Measurements from ENCODE around the gene ZNF784.

Gene ZNF784

DNA sequence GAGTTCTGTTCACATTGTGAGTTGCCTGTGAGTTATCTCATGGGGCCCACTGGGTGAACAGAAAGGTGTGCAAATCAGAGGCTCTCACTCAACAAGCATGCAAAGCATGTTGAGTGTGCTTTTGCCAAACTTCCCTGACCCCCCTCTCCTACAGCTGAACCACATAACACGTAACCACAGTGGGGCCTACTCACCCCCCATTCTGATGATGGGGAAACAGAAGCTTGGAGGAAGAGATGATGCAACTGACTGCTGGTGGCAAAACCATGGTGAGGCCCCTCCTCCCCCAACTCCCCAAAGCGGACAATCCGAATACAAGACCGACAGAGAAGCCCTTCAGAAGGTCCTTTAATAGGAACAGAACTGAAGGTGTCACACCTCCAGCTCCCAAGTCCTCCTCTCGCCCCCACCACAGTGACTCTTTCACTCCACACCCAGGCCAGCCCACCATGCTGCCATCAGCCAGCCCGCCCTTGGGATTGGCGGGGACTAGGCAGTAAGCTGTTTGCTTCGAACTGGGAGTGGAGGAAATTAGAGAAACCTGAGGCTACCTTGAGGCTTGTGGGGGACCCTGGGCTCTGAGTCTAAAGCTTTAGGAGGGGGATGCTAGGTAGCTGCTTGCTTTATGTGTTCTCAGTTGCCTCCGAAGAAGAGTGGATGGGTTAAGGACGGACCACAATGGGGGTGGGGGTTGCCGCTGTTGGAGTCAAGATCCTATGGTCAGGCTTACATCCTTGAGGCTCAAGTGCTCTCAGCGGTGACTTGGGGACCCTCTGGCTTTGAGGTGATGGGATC, 3.8 kb downstream of the ZNF784 start:
- DNase-seq (ENCODE audit: low read depth), result no peak

DNA sequence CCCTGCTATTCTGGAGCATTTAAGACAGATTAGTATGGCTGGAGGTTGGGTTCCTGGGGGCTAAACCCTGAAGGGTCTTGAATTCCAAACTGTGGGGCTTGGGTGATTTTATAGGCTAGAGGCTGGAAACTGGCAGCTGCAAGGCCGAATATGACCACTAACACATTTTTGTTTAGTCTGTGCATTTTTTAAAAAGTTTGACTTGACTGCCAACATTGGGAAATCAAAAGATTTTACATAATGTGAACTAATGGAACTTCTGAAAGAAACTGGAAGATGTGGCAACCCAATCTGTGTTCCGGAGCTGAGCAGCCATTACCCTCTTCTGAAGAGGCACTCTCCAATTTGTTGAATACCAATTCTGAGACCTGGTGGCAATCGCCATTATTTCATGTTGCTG, 5.1 kb downstream of the ZNF784 start:
- DNase-seq (ENCODE audit: low read depth), result no peak

DNA sequence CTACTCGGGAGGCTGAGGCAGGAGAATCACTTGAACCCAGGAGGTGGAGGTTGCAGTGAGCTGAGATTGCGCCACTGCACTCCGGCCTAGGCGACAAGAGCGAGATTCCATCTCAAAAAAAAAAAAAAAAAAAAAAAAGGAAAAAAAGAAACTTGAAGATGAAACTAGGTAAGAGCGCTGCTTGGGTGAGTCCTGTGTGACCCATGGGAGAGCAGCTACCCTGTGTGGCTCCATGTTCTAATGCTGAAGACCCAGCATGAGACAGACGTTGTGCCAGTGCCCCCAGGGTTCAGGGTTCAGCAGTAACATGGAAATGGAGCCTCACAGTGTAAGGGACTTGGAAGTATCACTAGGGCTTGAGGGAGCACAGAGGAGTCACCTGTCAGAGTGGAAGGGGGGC, 5.9 kb downstream of the ZNF784 start:
- no peak for DNase-seq (ENCODE audit: low read depth)

DNA sequence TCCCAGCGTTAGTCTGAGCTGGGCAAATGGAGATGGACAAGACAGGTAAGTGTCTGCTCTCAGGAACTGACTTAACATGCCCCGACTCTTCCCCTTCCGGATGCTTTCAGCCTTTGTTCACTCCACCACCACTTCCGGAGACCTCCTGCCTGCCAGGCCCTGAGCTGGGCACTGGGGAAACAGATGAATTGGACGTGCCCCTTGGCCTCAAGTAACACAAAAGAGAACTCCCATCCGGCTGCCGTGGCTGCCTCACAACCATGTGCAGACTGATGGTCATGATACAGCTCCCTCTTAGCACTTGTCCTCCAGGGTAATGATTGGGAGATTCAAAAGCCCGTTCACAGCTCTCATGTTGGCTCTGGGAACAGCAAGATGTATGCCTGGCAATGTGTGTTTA, 6.9 kb downstream of the ZNF784 start:
- DNase-seq (ENCODE audit: low read depth), result no peak

DNA sequence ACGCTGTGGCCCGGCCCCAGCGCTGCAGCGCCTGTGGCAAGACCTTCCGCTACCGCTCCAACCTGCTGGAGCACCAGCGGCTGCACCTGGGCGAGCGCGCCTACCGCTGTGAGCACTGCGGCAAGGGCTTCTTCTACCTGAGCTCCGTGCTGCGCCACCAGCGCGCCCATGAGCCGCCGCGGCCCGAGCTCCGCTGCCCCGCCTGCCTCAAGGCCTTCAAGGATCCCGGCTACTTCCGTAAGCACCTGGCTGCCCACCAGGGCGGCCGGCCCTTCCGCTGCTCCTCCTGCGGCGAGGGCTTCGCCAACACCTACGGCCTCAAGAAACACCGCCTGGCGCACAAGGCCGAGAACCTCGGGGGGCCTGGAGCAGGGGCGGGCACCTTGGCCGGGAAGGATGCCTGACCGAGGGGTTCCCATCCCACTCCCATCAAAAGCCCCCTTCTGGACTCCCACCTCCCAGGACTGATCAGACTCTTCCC, 7.9 kb downstream of the ZNF784 start:
- no peak for DNase-seq (ENCODE audit: low read depth)

DNA sequence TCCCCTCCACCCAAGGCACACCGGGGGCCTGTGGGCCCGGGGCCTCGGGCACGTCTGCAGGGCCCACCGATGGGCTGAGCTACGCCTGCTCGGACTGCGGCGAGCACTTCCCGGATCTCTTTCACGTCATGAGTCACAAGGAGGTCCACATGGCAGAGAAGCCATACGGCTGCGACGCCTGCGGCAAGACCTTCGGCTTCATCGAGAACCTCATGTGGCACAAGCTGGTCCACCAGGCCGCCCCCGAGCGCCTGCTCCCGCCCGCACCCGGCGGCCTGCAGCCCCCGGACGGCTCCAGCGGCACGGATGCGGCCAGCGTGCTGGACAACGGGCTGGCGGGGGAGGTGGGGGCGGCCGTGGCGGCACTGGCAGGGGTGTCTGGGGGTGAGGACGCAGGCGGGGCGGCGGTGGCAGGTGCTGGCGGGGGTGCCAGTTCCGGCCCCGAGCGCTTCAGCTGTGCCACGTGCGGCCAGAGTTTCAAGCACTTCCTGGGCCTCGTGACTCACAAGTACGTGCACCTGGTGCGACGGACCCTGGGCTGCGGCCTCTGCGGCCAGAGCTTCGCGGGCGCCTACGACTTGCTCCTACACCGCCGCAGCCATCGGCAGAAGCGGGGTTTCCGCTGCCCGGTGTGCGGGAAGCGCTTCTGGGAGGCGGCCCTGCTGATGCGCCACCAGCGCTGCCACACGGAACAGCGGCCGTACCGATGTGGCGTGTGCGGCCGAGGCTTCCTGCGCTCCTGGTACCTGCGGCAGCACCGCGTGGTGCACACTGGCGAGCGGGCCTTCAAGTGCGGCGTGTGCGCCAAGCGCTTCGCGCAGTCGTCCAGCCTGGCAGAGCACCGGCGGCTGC, 8.6 kb downstream of the ZNF784 start:
- no peak for DNase-seq (ENCODE audit: low read depth)

DNA sequence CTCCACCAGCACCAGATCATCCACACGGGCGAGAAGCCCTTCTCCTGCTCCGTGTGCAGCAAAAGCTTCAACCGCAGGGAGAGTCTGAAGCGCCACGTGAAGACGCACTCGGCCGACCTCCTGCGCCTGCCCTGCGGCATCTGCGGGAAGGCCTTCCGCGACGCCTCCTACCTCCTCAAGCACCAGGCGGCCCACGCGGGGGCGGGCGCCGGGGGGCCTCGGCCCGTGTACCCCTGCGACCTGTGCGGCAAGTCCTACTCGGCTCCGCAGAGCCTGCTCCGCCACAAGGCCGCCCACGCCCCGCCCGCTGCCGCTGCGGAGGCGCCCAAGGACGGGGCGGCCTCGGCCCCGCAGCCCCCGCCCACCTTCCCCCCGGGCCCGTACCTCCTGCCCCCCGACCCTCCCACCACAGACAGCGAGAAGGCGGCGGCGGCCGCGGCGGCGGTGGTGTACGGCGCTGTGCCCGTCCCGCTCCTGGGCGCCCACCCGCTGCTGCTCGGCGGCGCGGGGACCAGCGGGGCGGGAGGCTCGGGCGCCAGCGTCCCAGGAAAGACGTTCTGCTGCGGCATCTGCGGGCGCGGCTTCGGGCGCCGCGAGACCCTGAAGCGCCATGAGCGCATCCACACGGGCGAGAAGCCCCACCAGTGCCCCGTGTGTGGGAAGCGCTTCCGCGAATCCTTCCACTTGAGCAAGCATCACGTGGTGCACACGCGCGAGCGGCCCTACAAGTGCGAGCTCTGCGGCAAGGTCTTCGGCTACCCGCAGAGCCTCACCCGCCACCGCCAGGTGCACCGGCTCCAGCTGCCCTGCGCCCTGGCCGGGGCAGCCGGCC, 9.4 kb downstream of the ZNF784 start:
- DNase-seq (ENCODE audit: low read depth), result no peak

DNA sequence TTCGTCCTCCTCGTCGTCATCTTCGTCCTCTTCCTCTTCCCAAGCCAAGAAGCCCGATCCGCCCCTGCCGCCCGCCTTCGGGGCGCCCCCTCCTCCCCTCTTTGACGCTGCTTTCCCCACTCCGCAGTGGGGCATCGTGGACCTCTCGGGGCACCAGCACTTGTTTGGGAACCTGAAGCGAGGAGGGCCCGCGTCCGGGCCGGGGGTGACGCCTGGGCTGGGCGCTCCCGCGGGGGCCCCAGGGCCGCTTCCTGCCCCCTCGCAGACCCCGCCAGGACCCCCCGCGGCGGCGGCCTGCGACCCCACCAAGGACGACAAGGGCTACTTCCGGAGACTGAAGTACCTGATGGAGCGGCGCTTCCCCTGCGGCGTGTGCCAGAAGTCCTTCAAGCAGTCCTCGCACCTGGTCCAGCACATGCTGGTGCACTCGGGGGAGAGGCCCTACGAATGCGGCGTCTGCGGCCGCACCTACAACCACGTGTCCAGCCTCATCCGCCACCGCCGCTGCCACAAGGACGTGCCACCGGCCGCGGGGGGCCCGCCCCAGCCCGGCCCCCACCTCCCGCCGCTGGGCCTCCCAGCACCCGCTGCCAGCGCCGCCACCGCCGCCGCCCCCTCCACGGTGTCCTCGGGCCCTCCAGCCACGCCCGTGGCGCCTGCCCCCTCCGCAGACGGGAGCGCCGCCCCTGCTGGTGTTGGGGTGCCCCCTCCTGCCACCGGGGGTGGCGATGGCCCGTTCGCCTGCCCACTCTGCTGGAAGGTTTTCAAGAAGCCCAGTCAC, 10.2 kb downstream of the ZNF784 start:
- no peak for DNase-seq (ENCODE audit: low read depth)

DNA sequence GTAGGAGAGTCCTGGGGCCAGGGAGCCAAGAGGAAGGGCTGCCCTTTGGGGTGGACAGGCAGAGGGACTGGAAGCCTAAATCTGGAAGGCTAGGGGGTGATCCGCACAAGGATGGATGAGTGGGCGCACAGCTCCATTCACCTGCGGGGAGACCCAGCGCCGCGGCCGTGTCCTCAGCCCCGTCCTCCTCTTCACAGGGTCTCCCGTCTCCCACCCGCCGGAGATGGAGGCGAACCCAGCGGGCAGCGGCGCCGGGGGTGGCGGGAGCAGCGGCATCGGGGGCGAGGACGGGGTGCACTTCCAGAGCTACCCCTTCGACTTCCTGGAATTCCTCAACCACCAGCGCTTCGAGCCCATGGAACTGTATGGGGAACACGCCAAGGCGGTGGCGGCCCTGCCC, 11.0 kb downstream of the ZNF784 start:
- no peak for DNase-seq (ENCODE audit: low read depth)

DNA sequence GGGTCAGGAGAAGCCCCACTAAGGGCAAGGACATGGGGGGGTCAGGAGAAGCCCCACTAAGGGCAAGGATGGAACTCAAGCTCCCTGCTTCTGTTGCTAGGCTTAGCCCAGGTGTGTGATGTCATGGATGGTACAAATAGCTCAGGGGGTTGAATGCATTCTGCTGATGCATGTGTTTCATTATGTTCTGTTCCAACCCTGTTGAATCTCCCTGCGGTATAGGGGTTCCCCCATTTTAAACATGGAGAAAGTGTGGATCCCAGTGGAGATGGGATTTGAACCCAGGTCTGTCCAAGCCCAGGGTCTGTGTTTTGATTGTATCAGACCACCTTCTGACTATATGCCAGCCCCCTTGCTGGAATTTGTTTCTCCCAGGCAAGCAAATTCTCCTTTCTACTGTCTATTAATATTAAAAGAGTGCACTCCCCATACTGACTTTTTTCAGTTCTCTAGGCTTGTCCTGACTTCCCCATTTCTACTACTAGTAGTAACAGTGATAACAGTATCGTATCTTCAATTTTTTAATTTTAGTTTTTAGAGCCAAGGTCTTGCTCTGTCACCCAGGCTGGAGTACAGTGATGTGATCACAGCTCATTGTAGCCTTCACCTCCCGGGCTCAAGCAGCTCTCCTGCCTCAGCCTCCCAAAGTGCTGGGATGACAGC, 12.3 kb downstream of the ZNF784 start:
- no peak for DNase-seq (ENCODE audit: low read depth)

DNA sequence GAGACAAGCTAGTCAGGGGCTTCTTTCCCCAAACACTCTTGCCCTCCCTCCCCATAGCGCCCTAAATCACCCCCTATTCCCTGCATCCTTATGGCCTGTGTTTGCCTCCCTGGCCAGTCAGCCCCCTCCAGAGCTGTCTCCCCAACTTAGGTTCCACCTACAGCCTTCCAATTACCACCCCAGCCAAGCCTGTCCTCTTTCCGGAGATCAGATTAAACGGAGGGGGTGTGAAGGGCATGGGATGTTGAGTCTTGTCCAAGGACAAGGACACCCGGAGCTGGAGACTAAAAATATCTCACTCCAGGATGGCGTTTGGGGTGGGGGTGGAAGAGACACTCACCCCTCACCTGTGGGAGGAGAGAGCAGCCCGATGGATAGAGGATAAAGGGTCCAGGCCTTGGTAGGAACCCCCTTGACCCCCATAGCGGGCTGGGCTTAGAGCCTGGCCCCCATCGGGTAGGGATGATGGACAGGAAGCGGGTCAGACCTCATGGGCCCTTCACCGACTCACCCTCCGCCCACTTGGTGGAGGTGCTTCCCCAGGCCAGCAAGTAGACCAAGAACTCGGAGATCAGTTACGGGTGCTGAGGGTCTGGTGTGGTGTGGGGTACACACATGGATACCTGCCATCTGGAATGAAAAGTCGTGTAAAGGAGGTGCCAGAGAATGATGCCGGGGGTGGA, 12.9 kb downstream of the ZNF784 start:
- DNase-seq (ENCODE audit: low read depth), result no peak

DNA sequence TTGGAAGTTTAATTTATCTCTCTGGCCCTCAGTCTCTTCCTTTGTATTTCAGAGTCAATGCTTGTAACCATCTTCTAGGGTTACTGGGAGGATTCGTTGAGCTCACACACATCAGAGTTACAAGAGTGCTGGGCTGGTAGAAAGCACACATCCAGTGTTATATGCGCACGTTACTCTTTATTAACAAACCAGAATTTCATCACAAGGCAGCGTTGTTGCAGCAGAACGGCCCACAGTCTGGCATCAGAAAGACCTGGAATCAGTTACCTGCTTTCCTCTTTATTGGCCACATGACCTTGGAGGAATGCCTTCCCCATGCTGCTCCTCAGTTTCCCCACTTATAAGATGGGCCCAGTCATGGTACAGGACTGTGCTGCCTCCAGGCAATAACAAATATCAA, 15.0 kb downstream of the ZNF784 start:
- no peak for DNase-seq (ENCODE audit: low read depth)

DNA sequence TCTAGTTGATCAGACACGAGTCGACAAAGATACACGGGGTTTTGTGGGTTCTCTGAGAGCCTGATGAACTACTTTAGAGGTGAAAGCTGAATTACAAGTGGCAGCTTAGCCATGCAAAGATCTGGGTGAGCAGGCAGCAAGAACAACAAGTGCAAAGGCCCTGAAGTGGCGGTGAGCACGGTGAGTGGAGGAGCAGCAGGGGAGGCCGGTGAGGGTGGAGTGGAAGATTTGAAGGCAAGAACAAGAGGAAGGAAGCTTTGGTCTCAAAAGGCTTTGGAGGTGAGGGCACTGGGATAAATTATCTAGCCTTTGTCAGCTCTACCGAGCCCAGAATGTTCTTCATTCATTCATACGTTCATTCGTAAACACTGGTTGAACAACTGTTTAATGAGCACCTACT, 17.5 kb downstream of the ZNF784 start:
- no peak for DNase-seq (ENCODE audit: low read depth)

DNA sequence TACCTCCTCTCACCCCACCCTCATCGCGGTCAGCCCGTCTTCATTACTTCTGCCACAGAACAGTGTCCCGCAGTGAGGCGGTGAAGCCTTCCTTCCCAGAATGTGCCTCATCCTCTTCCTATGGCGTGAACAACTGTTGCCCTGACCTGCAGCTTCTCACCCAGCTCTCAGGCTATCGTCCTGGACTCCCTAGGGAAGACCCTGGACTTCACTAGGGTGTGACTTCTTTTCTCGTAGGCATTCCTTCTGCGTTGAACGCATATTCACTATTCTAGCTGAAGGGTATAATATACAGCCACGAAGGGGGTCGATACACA, 17.9 kb downstream of the ZNF784 start:
- no peak for DNase-seq (ENCODE audit: low read depth)

DNA sequence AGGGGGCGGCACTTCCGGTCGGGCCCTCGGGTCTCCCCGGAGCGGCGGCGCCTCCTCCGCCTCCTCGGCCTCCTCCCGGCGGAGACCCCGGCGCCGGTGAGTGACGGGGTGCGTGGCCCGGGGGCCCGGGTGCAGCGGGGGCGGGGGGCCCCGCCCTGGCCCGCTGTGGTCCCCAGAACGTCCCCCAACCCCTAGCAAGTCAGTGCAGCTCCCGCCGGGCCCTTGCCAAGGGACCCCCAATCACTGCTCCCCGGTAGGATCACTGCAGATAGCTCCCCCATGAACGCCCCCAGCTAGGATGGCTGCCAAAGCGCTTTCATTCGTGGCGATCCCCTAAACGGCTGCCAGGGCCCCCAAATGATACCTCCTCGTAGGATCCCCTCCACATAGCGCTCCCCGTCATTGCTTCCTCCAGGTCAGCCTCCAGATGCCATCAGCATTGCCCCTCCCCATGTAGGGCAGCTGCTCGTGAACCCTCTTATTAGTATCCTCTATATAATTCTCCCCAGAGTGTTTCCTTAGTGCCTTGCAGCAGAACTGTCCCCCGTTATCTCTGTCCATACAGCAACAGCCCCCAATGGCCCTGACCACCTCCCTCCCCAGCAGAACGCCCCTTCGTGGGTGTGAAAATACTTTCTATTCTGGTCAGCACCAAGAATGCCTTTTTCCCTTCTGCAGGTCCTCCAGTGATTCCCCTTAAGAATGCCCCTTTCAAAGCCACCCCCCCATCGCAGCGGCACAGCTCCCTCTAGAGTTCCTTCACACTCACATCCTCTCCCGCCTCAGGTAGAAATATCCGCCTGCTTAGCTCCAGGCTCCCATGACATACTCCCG, 18.5 kb downstream of the ZNF784 start, which contains the start of gene ZNF865:
Gene ZNF865, plus strand, starts transcription at position 11 of the 834 bp plus-strand sequence. CDS start 7,972 bp downstream, outside the sequence.
- DNase-seq (ENCODE audit: low read depth), result peak; percentile 49

DNA sequence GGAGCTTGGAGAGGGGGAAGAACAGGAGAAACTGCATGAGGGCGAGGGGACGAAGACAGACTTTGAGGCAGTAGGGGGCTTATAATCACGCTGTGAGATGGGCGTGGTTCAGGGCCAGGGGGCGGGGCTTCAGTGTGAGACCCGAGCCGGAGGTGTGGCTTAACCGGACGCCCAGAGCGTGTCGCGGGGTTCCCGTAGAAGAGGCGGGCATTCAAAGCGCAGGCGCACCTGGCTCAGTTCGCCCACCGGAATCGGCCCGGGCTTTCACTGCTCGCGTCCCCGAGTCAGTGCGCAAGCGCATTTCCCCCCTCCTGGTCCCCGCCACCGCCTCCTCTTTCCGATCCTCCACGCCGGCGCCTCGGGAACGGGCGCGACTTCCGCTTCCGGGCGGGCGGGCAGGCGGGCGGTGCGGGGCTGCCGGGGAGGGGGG, 19.1 kb downstream of the ZNF784 start:
- peak; percentile 96 for DNase-seq (ENCODE audit: low read depth)

DNA sequence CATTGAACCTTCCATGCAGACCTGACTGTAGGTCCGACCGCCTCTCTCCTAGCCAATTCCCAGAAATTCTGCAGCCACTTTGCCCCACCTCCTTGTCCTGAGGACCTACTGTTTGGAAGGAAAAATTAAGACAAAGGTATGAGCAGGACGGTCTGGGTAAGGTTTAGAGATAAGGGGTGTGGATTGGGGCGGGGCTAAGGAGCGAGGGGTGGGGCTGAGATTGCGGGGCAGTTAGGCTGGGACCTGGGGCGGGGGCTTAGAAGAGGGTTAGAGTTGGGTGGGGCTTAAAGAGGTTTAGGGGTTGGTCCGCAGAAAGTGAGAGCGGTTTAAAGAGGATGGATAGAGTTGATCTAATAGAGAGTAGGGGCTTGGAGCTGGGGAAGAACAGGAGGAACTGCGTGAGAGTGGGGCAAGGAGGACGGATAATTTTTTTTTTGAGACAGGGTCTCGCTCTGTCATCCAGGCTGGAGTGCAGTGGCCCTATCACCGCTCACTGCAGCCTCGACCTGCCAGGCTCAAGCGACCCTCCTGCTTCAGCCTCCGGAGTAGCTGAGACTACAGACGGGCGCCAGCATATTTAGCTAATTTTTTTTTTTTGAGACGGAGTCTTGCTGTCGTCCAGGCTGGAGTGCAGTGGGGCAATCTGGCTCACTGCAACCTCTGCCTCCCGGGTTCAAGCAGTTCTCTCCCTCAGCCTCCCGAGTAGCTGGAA, 20.6 kb downstream of the ZNF784 start:
- DNase-seq (ENCODE audit: low read depth), result no peak

DNA sequence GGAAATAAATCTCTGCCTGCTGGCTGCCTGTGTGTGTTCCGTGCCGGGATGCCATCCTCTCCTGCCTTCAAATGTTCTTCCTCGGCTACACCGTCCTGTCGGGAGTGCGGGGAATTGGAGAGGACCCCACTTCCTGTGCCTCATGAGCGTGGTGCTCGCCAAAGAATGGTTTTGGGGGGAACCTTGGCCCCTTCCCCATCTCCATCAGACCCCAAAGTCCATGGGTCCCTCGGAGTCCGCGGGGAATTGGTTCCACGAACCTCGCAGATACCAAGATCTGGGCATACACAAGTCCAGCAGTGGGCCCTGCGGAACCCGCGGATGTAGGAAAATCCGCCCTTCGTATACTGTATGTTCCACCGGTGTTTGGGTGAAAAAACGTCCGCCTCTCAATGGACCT, 21.3 kb downstream of the ZNF784 start:
- DNase-seq (ENCODE audit: low read depth), result no peak
